GF-D8 (cell line): ENCODE data around the gene GPR17.

Experiments used
- DNase-seq: peaks from one replicate; lab custom pipeline; 2025; lab: John Stamatoyannopoulos, UW

GPR17 gene

DNA sequence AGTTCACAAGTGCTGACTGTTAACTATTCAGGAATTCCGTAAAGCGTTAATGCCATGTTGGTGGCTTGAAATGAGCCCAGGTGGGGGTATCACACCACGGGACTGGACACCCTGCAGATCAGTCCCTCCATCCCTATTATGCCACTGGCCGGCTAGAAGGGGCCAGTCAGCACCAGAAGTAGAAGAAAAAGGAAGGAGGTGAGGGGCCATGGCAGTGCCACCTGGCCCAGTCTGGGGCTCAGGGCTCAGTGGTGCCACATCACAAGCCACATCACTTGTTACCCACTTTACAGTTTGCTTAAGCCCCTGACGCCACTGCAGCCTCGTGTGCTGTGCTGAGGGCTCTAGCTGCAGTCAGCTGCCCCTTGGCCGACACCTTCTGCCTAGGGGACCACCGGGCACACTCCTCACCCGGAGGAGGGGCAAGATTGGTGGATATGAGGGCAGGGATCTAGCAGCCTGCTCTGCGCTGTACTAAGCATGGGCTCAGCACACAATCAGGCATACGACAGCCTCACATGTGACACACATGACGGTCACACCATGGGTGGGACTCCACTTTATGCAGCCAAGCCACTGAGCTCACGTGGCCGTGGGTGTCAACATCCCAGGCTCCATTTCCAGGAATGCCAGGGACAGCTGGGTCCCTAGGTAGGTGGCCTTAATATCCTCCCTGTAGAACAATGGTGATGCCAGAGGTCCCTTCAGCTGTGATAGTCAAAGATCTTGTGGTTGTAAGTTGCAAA, 25.8 kb downstream of the GPR17 start:
- DNase-seq: no peak

DNA sequence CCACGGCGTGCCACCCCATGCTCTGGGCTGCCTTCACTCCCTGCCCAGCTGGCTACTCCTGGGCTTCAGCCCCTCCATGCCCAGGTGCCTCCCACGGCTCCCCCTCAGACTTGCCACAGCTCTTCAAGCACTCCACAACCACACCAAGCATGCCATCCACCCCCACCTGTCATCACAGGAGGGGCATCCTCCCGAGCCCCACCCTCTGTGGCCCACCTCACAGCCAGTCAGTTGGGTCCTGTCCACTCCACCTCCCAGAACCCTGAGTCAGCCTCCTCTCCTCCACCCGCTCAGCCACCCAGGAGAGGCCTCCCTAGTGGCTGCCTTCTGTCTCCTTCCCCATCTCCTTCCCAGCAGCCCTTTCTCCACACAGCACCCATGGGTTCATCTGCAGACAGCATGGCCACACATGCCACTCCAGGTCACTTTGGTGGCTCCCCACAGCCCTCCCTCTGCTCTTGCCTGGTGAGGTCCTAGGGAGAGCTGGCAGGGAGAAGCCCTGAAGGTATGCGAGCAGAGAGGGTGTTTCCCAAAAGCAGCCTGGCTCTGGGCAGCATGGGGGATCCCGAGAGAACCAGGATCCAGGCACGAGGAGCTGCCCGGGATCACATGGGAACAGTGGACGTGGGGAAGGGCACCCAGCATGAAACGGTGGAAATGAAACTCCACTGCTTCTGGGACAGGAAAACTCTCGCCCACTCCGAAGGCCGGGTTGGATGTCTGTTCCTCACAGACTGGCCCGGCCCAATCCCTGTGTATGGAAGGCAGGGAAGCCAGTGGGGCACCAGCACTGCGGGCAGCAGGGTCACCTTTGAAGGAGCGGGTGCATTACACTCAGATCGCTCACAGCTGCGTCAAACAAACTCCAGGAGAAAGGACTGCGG, 26.6 kb downstream of the GPR17 start:
- no peak for DNase-seq

DNA sequence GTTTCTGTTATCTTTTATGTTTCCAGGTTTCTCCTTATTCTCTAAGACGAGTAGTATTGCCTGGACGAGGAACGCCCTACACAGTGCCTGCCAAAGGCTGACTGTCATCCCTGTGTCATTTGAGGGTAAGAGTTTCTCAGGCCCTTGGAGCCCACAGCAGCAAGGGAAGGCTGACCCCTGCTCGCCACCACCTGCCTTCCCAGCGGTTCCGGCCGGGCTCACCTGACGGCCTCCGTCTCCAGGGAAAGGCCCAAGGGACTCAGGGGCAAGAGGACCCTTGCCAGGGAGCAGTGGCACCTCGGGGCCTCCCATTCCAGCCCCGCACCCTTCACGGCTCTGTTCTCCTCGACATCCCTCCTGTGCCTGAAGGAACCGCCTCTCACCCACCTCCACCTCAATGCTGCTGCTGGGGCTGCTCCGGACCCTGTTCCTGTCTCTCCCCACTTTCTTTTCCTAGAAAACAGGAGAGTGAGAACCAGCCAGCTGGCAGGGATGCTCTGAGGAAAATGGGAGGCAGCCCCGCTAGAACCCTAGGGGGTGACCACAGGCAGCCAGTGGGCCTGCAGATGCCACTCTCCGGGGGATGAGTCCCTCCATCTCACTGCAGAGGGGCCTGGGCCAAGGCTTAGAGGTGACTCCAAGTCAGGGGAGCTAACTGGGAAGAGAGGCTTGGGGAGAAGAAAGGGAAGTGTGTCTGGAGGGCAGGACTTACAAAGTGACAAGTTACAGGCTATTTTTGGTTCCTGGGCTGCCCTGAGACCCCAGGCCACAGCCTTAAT, 27.5 kb downstream of the GPR17 start:
- no peak for DNase-seq

DNA sequence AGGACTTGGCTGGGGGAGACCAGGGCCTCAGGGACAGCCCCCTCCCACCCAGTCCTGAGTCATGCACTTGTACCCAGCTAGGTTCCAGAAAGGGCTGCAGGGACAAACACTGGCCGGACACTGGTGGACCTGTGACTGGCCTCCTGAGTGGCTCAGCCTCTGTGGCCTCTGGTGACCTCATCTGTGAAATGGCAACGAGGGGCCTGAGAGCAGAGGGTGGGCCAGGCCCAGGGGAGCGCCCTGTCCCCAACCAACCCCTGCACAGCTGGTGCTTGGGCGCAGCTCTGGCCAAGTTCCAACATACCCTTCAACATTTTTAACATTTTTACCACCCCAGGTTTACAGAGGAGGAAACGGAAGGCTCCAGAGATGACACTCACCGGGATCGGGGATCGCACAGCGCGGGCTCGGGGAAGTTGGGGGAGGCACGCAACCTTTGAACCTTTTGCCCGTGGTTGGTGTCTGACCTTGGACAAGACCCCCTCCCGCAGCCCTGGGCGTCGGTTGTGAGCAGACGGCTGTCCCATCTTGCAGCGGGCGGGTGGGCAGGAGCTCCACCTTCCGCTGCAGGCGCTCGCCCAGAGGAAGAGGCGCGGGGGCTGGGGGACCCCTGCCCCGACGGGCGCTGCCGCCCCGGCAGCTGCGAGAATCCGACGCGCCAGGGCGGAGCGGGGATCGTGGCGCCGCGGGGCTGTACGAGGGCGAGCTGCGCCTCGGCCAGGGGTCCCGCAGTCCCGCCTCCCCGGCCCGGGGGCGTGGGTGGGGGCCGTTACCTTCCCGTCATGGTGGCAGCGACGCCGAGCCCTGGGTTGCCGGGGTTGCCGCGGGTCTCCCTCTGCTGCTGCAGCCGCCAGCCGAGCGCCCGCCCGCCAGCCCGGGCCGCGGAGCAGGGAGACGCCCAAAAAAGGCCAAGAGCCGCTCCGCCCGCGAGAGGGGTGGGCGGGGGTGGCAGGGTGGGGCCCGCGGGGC, 28.6 kb downstream of the GPR17 start:
- no peak for DNase-seq

DNA sequence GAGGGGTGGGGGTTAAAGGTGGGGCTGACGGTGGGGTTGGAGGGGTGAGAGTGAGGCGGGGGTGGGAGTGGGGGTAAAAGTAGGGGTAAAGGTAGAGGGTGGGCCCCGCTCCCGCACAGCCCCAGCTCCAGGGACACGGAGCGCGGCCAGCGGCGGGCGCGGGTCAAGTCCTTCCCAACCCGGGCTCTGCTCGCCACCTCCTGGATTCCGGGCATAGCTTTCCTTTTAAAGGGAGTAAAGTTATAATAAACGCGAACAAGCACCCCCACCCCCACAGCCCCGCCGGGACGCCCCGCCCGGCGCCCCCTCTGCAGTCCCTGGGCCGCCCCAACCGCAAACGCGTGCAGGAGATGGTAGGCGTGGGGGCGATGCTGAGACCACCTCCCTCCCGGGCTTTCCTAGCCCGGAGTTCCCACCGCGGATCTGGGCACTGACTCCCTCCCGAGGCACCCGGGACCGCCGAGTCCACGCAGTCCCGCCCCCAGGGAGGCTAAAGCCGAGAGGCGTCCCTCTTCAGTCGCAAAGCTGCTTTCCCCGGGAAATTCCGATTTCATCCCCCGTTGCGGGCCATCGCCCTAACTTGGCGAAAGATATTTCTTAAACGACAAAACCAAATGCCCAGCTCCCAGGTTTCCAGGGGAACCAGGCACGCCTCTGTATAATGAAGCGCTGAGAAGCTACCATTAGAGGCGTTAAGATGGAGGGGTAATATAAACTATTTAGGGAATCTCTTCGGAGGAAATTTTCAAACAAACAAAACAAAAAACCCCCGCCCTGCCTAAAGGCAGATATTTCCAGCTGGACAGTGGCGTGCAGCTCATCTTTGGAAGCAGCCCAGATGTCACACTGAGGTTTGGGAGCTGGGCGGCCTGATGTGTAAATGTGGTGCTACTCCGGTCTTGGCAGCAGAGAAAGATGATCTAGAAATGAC, 29.6 kb downstream of the GPR17 start, which contains the start of gene LIMS2:
Gene LIMS2, minus strand, starts transcription at position 200 of the 931 bp plus-strand sequence. CDS start 506 bp downstream, outside the sequence.
- no peak for DNase-seq

DNA sequence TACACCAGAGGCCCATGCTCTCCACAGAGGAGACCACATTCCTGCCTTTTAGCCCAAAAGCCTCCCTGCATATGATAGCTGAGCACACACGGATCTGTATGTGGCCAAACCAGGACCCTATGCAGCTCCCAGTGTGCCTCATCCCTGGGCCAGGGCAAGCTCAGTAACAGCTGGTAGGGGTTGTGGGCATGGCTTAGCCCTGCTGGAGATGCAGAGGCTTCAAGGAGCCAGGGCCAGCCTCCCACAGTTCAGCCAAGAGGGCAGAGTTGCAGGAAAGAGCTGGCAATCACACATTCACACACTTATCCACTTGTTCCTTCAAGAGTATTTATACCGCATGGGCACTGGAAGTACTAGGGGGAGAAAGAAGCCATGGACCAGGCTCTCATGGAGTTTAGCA, 31.0 kb downstream of the GPR17 start:
- DNase-seq: no peak

DNA sequence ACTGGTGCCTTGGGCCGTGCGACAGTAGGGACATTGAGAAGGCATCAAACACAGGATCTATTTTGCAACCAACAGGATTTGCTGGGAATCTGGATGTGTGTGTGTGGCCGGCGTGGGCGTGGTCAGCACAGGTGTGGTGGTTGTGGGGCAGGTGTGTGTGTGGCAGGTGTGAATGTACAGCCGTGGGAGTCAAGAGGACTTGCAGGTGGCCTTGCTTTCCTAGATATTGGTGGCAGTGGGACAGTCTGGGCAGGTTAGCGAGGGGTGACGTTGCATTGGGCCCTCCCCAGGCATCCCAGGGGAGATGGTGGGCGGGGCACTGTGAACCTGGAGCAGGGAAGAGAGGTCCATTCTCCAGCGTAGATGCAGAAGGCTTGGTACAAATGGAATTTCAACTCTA, 32.6 kb downstream of the GPR17 start:
- DNase-seq: no peak

DNA sequence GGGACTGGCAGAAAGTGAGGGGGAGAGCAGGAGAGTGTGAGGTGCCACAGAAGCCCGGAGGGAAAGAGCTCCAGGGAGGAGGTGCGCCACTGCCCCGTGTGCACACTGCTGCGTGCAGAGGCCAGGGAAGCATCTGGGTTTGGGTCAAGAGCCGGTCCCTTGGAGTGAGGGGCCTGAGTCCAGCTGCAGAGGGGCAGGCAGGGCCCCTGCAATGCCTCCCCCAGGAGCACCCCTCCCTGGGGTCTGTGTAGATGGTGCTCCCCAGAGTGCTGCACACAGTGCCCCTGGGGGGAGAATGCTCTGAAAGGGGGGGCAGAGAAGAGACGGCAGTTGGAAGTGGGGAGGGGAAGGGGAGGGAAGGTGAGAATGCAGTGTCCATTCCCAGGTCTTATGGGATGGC, 33.0 kb downstream of the GPR17 start:
- no peak for DNase-seq

DNA sequence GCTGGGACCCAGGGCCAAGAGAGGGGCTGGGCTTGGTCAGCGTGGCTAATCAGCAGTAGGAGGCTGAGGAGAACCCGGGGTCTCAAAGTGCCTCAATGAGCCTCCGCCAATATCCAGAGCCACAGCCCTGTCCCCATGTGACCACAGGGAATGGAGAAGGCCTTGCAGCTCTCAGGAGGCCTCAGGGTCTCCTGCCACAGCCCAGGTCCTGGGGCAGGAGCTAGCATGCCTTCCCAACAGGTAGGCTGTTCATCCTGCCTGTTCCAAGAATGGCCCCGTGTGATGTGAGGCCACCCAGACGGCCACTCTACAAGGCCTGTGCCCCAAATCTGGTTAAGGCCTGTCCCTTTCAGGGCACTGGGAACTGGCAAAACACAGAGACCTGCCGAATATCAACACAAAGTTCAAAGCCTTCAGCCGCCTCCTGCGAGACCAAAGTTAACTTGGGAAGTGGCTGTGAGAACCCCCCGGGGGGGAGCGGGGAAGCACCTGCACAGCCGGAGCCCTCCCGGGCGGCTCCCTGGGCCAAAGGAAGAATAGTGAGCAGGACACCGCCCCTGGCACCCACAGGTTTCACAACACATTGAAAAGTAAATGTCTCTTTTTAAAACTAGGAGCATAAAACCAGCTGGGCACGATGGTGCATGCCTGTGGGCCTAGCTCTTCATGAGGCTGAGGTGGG, 33.9 kb downstream of the GPR17 start:
- DNase-seq: no peak

DNA sequence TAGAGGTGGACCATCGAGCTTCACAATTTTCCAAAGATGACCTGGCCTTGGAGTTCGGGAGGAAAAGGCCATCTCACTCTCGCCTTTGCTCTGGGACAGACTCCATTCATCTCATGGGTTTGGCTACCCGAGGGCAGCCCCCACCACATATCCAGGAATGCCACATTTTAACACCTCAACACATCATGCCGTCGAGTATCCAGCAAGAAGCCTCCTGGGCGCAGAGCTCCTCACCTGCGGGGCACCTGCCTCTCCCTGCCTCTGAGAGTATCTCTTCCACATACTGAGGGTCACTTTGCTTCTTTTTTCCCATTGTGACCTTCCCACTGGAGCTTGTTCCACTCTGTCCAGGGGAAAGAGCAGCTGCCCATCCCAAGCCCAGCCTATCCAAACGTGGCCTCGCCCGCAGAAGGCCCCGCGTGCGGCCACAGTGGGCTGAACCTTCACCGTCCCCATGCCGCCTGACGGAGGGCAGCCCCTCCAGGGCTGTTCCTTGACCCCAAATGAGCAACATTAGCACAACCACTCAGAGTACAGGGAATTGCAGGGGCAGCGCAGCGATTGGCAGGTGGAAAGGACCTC, 34.8 kb downstream of the GPR17 start:
- DNase-seq: no peak

DNA sequence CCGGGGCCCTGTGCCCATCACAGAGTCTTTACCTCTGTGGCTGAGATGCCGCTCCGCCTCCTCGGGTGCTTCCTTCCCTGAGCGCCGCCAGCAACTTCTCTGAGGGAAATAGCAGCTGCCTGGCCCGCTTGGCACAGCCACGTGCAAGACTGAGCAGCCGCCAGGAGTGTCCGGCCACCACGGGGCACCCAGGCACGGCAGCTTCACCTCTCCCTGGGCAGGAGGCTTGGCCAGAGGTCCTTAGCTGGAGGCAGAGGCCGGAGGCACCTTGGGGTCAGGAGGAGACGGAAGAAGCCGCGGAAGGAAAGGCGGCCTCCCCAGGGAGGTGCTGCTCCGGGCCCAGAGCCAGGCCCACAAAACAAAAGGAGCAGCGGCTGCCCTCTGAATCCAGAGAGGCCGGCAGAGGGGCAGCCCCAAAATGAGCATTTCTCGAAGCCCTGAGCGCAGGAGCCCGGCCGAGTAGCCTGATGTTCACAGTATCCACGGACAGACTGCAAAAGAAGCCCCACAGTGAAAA, 35.4 kb downstream of the GPR17 start:
- DNase-seq: no peak

DNA sequence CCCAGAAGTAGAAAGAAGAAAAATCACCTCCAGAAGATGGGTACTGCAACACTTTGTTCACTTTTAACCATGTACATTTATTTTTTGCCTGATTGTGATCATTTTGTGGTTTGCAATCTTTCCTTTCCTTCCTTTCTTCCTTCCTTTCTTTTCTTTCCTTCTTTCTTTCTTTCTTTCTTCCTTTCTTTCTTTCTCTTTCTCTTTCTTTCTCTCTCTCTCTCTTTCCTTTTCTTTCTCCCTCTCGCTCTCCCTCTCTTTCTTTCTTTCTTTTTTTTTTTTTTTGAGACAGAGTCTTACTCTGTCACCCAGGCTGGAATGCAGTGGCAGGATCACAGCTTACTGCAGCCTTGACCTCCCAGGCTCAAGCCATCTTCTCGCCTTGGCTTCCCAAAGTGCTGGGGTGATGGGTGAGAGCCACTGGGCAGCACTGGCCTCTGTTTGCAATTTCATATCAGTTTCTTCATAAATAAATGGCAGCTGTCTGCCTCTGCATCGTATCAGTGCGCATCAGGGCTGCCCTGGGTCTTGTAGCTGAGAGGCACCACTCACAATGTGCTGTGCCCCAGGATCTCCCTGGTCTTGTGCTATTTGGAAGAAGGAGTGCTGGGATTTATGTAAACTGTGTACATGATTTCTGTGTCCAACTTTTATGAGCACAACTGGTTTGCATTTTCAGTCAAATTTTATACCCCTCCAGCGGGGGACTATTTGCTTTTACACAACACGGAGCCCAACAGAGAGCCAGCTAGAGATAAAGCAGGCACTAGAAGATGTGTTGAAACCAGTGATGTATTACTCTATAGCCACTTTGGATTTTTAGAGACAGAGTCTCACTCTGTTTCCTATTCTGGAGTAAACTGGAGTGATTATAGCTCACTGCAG, 36.3 kb downstream of the GPR17 start:
- DNase-seq: no peak

DNA sequence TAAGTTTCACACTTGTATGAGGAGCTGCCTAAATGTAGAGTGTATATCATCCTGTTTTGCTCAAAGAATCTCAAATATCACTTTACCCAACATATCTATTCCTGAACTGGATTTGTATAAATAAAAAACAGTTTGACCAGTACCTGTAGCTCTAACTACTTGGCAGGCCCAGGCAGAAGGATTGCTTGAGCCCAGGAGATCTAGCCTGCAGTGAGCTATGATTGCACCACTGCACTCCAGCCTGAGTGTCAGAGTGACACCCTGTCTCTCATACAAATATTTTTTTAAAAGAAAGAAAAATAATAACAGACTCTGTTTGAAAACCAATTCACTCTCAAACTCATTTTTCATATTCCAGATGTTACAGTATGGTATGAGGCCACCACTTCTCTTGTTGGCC, 37.1 kb downstream of the GPR17 start:
- DNase-seq: no peak

DNA sequence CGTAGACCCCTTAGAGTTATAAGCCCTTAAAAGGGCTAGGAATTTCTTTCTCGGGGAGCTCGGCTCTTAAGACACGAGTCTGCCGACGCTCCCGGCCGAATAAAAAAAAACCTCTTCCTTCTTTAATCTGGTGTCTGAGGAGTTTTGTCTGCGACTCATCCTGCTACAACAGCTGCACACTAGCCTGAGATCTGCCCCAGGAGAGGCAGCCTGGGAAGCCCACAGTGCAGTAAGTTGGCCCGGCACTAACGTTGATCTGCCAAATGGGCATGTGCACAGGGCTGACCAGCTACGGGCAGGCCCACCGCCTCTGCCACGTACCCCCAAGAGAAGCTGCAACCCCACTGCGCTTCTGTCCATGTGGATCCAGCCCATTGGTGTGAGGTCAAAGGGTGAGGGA, 37.8 kb downstream of the GPR17 start:
- DNase-seq: no peak

DNA sequence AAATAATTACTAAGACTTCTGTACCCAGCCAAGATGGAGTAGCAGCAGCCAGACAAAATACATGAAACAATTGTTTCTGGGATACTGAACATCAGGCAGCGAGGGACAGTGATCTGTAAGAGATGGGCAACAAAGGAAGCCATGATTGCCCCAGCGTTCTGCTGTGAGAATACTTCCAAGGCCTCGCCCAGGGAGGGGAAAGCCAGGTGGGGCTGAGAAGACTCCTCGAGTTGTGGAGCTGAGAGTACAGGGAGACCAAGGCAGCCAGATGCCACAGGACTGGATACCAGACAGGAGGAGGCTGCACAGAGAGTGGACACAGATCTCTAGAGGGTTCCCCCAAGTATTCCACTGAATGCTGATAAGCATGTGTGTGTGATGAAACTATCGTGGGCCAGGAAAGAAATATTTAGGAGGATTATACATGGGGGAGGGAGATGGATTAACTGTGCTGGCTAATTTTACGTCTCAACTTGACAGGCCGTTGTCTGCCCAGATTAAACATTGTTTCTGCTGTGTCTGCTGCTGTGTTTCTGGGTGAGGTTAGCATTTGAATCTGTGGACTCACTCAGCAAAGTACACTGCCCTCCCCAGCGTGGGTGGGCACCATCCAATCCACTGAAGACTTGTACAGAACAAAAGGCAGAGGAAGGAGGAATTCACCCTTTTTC, 39.6 kb downstream of the GPR17 start:
- DNase-seq: no peak

DNA sequence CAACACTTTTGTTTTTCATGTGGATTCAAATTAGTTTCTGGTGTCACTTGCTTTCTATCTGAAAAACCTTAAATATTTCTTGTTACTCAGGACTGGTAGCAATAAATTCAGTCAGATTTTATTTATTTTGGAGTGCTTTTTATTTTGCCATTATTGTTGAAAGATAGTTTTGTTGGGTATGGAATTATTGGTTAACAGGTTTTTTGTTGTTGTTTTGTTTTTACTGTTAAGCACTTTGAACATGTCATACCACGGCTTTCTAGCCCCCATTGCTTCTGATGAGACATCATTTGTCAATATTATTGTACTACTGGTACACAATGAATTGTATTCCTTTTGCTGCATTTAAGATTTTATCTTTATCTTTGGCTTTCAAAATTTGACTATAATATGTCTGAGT, 42.5 kb downstream of the GPR17 start:
- no peak for DNase-seq

DNA sequence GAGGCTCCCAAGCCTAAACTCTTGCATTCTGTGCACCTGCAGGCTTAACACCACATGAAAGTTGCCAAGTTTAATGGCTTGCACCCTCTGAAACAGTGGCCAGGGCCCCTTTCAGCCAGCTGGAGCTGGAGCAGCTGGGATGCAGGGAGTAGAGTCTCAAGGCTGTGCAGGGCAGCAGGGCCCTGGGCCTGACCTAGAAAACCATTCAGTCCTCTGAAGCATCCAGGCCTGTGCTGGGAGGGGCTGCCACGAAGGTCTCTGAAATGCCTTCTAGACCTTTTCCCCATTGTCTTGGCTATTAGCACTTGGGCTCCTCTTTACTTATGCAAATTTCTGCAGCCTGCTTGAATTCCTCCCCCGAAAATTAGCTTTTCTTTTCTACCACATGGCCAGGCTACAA, 44.7 kb downstream of the GPR17 start:
- no peak for DNase-seq
